GM12873 (cell line): ENCODE data around the gene IL10RB.

ENCODE experiments used
- CTCF ChIP-seq: IDR thresholded peaks from 2 replicates; pipeline ENCODE4 v1.5.1; 2012; ENCODE audit warnings: low read depth, mild to moderate bottlenecking, moderate library complexity, low read length, control low read depth; ENCODE audit not compliant: insufficient read depth; ENCODE audit errors: missing control alignments

Gene IL10RB

GRCh38 chr21:33237486-33237885 lies 28.7 kb upstream of the IL10RB start:
- no peak for TF ChIP-seq CTCF

- no peak for TF ChIP-seq CTCF
Observed at GRCh38 chr21:33238146-33238545, 28.0 kb upstream of the IL10RB start.

DNA sequence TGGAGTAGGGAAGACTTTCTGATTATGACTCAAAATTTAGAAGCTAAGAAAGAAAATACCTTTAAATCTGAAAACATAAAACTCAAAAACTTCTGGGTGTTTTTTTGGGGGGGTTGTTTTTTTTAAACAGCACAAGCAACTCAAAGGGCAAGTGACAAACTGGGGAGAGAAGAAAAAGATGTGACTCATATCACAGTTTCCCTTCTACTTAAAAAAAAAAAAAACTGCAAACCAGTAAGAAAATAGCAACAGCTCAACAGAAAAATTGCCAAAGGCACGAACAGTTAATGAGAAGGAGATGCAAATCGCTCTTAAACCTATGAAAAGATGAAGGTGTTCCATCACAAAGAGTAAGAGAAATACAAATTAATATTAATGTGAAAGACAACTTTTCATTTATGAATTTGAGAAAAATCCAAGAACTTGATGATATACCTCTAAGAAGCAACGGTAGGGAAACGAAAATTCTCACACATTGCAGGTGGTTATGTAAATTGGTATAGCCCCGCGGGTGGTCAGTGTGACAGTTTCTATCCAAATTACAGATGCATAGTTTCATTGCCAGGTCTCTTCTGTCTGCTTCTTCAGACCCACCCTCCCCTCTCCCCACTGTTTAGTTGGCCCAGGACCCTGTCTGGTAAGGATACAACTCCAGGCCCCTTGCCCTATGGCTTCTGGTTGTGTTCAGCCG lies 27.5 kb upstream of the IL10RB start:
- no peak for TF ChIP-seq CTCF

GRCh38 chr21:33240404-33240803 lies 25.8 kb upstream of the IL10RB start:
- no peak for TF ChIP-seq CTCF

- no peak for TF ChIP-seq CTCF
Observed at GRCh38 chr21:33241846-33242245, 24.3 kb upstream of the IL10RB start.

DNA sequence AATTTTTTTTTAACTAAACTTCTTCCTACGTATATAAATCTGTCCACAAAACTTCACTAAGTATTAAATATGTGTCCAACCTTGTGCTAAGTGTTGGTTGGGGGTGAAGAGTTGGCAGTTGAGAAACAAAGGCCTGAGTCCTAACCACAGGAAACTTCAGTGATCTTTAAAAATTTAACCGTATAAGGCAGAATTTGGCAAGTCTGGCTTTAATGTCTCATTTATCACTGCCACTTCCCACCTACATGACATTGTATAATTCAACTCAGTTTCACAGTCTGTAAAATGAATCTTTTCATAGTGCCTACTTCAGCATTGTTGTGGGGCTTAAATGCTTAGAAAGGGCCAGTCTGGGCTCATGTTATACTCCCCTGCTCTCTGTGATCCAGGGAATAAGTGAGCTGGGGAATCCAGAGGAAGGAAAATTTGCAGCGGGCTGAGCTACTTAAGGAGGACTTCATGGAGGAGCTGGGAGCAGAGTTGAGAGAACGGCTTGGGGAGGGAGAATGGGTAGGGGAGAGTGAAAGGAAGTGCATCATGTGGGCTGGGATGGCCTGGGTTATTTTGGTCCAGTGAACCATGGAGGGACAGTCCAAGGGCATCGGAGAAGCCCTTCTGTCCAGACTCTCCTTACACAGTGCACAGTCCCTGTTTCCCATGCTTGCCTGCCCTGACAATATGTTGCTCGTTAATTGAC lies 21.9 kb upstream of the IL10RB start:
- no peak for TF ChIP-seq CTCF

- TF ChIP-seq CTCF = no peak
Observed at GRCh38 chr21:33244779-33245105, 21.4 kb upstream of the IL10RB start.
